CD4-positive, alpha-beta T cell (primary cell): ENCODE results near the gene TBC1D14. TPM values are rescaled to one million over a fixed set of nuclear protein-coding genes. Genes with fewer than 3 reads are reported as not detected.

Experiments used
- ATAC-seq: fragments of 200-7000 bp; cut with Tn5 transposase; one replicate; pipeline ENCODE4 v1.10.0; 2022; ENCODE audit warnings: mild to moderate bottlenecking; ENCODE audit not compliant: poor library complexity
- CTCF ChIA-PET: fragments of 350-600 bp; sonication (Branson Sonifier 250); formaldehyde crosslinking; loops from one replicate; lab custom pipeline; 2021; ENCODE audit warnings: antibody characterized with exemption, inconsistent platforms; lab: Charles Lee
- POLR2A ChIA-PET: fragments of 350-600 bp; sonication (Branson Sonifier 250); formaldehyde crosslinking; loops from one replicate; lab custom pipeline; 2021; ENCODE audit warnings: antibody characterized with exemption, inconsistent platforms; lab: Charles Lee
- DNase-seq, 14 experiments: peaks; one replicate each; pipeline ENCODE4 v3.0.0-alpha.2; 2013 to 2020; ENCODE audit warnings: mixed read lengths in 2 of 14
- H3K27ac ChIP-seq, 2 donors: one replicate each; pipeline versions ENCODE4 v1.5.1 to v1.7.0; 2013; ENCODE audit warnings: low read length in 2 of 2, low read depth in 1 of 2, mild to moderate bottlenecking in 1 of 2
- H3K27me3 ChIP-seq, 2 experiments: 1 replicate in 1 of 2; 2 replicates in 1 of 2; pipeline versions ENCODE4 v1.6.1 to v1.7.0; 2013; ENCODE audit warnings: low read length in 2 of 2, control low read depth in 1 of 2, mild to moderate bottlenecking in 1 of 2, moderate library complexity in 1 of 2; ENCODE audit not compliant: insufficient read depth in 2 of 2, control insufficient read depth in 1 of 2
- H3K36me3 ChIP-seq: one replicate; pipeline ENCODE4 v1.6.1; 2013; ENCODE audit warnings: low read length, control low read depth; ENCODE audit not compliant: insufficient read depth
- H3K4me1 ChIP-seq: one replicate; pipeline ENCODE4 v1.6.1; 2013; ENCODE audit warnings: low read length, control low read depth; ENCODE audit not compliant: insufficient read depth
- H3K4me3 ChIP-seq: one replicate; pipeline ENCODE4 v1.5.1; 2013; ENCODE audit warnings: mild to moderate bottlenecking, low read length, moderate library complexity
- H3K9me3 ChIP-seq, 2 experiments: 1 replicate in 1 of 2; 2 replicates in 1 of 2; pipeline versions ENCODE4 v1.6.1 to v1.7.0; 2013; ENCODE audit warnings: low read length in 2 of 2, mild to moderate bottlenecking in 2 of 2, control low read depth in 1 of 2, moderate library complexity in 1 of 2; ENCODE audit not compliant: control insufficient read depth in 1 of 2, insufficient read depth in 1 of 2
- H3K27ac Mint-ChIP-seq: one replicate; pipeline ENCODE4 v1.8.0; 2020; ENCODE audit warnings: mixed read lengths
- H3K27me3 Mint-ChIP-seq: one replicate; pipeline ENCODE4 v1.8.0; 2021; ENCODE audit warnings: mixed read lengths
- H3K36me3 Mint-ChIP-seq: one replicate; pipeline ENCODE4 v1.8.0; 2021; ENCODE audit warnings: low read depth, mixed read lengths
- H3K4me1 Mint-ChIP-seq: one replicate; pipeline ENCODE4 v1.8.0; 2021; ENCODE audit warnings: low read depth, mixed read lengths
- H3K4me3 Mint-ChIP-seq: one replicate; pipeline ENCODE4 v1.8.0; 2020; ENCODE audit warnings: mild to moderate bottlenecking, mixed read lengths
- H3K9me3 Mint-ChIP-seq: one replicate; pipeline ENCODE4 v1.8.0; 2020; ENCODE audit warnings: mixed read lengths
- CTCF ChIP-seq: fragments of 200-600 bp; IDR thresholded peaks from one replicate; pipeline ENCODE4 v1.8.0; 2022; ENCODE audit warnings: antibody characterized with exemption, mild to moderate bottlenecking
- intact Hi-C, 2 experiments: fragments of 100-400 bp; cut with DNase I in 1 of 2; cut with micrococcal nuclease in 1 of 2; formaldehyde crosslinking; loops; one replicate each; pipeline versions ENCODE4 v1.15.1 to v1.9.0; 2023 to 2025; cut with DNase I, micrococcal nuclease
- total RNA-seq, 174 experiments: library from RNA in 2 of 174; stranded (reverse) in 2 of 174; gene quantifications; one replicate each; pipeline ENCODE4 v1.2.3 and lab custom pipeline; 2021 to 2026

Gene TBC1D14
- total RNA-seq, 2 experiments from 2014 or later, result 31.2 to 34.1 TPM

- Mint-ChIP-seq H3K9me3 (no peaks in the 10 kb centered on the region), H3K36me3 (peaks cover 87% of the 10 kb centered on the region), H3K4me1 (no peaks in the 10 kb centered on the region), H3K27ac (no peak overlapping the region), H3K27me3 (no peaks in the 10 kb centered on the region), H3K4me3 (no peak overlapping the region)
- no peaks in the 10 kb centered on the region for H3K4me1 ChIP-seq
- no peaks in the 10 kb centered on the region for H3K9me3 ChIP-seq
- CTCF ChIA-PET, result no interaction called here
- H3K36me3 ChIP-seq, result peaks cover 81% of the 10 kb centered on the region
- no peak overlapping the region for H3K27ac ChIP-seq
- POLR2A ChIA-PET, result no interaction called here
- TF ChIP-seq CTCF, result no peak
- ATAC-seq, result no peak
- intact Hi-C loops, result no loop called here
- no peak overlapping the region for H3K4me3 ChIP-seq
- H3K27me3 ChIP-seq, result no peaks in the 10 kb centered on the region
- DNase-seq, result no peak
Observed at GRCh38 chr4:7007944-7008343, 98.3 kb downstream of the TBC1D14 start.

- Histone ChIP-seq H3K36me3 (peaks cover 82% of the 10 kb centered on the region), H3K27me3 (no peaks in the 10 kb centered on the region), H3K9me3 (no peaks in the 10 kb centered on the region), H3K27ac (no peak overlapping the region), H3K4me3 (no peak overlapping the region), H3K4me1 (no peaks in the 10 kb centered on the region)
- H3K4me3 Mint-ChIP-seq, result no peak overlapping the region
- ChIA-PET POLR2A (no interaction called here), CTCF (interaction anchor here (0.9 kb wide), 2 partner anchors 35 to 61 kb away, joined by 3 read pairs; no protein-coding TSS in a partner anchor)
- intact Hi-C loops, result no loop called here
- no peaks in the 10 kb centered on the region for H3K9me3 Mint-ChIP-seq
- no peak overlapping the region for H3K27ac Mint-ChIP-seq
- H3K4me1 Mint-ChIP-seq, result no peaks in the 10 kb centered on the region
- no peak for TF ChIP-seq CTCF
- H3K36me3 Mint-ChIP-seq, result peaks cover 90% of the 10 kb centered on the region
- no peak for ATAC-seq
- no peak for DNase-seq
- H3K27me3 Mint-ChIP-seq, result no peaks in the 10 kb centered on the region
Observed at GRCh38 chr4:7009564-7009963, 99.9 kb downstream of the TBC1D14 start.

- Mint-ChIP-seq H3K27ac (no peak overlapping the region), H3K4me1 (no peaks in the 10 kb centered on the region), H3K36me3 (peaks cover 95% of the 10 kb centered on the region), H3K27me3 (no peaks in the 10 kb centered on the region), H3K9me3 (no peaks in the 10 kb centered on the region), H3K4me3 (no peak overlapping the region)
- Histone ChIP-seq H3K27me3 (no peaks in the 10 kb centered on the region), H3K9me3 (no peaks in the 10 kb centered on the region), H3K4me1 (no peaks in the 10 kb centered on the region), H3K4me3 (no peak overlapping the region), H3K27ac (no peak overlapping the region), H3K36me3 (peaks cover 90% of the 10 kb centered on the region)
- ChIA-PET POLR2A (no interaction called here), CTCF (interaction anchor here (1.0 kb wide), 1 partner anchor 39 kb away, joined by 3 read pairs; no protein-coding TSS in a partner anchor)
- intact Hi-C loops, result no loop called here
- no peak for TF ChIP-seq CTCF
- DNase-seq (no peak), ATAC-seq (no peak)
Observed at GRCh38 chr4:7013175-7013574, 103.5 kb downstream of the TBC1D14 start.
